SU-DHL-6 (cell line): ENCODE results near the gene EEF2K.

Experiments
- H2AFZ ChIP-seq: fragments of 200-600 bp; sonication (generic); 2 replicates; pipeline ENCODE4 v1.6.1; 2014; ENCODE audit warnings: low read depth, mild to moderate bottlenecking, moderate library complexity, mixed read lengths, antibody characterized with exemption, low read length; ENCODE audit not compliant: severe bottlenecking
- H3F3A ChIP-seq: fragments of 200-600 bp; shearing (Covaris generic); 2 replicates; pipeline ENCODE4 v1.6.0; 2016; ENCODE audit warnings: antibody characterized with exemption, mild to moderate bottlenecking; ENCODE audit not compliant: insufficient read depth
- H3K27ac ChIP-seq: fragments of 200-600 bp; sonication (generic); 2 replicates; pipeline ENCODE4 v1.5.1; 2016; ENCODE audit warnings: low read depth, mild to moderate bottlenecking, low read length, moderate library complexity, mixed read lengths
- H3K27me3 ChIP-seq: fragments of 200-600 bp; sonication (generic), shearing (Covaris generic); 2 replicates; pipeline ENCODE4 v1.6.0; 2014; ENCODE audit warnings: mild to moderate bottlenecking, low read length
- H3K36me3 ChIP-seq: fragments of 200-600 bp; sonication (generic); 2 replicates; pipeline ENCODE4 v1.6.1; 2014; ENCODE audit warnings: mild to moderate bottlenecking, low read length, mixed read lengths
- H3K4me2 ChIP-seq: fragments of 300-600, 200-600 bp; shearing (Covaris generic), sonication (generic); 2 replicates; pipeline ENCODE4 v1.6.0; 2014; ENCODE audit warnings: low read length, low read depth, mild to moderate bottlenecking; ENCODE audit not compliant: poor library complexity, severe bottlenecking
- H3K4me3 ChIP-seq: fragments of 200-600 bp; sonication (generic); 2 replicates; pipeline ENCODE4 v1.5.1; 2014; ENCODE audit warnings: antibody characterized with exemption, low read length, mild to moderate bottlenecking, mixed read lengths; ENCODE audit not compliant: insufficient read depth, poor library complexity, severe bottlenecking
- H3K79me2 ChIP-seq: fragments of 200-600 bp; sonication (generic); 2 replicates; pipeline ENCODE4 v1.6.1; 2014; ENCODE audit warnings: mild to moderate bottlenecking, low read length, moderate library complexity; ENCODE audit not compliant: insufficient read depth
- H3K9ac ChIP-seq: fragments of 200-600 bp; sonication (generic); 2 replicates; pipeline ENCODE4 v1.7.0; 2014; ENCODE audit warnings: mild to moderate bottlenecking, low read length
- H3K9me2 ChIP-seq: fragments of 200-600 bp; sonication (generic); replicated peaks from 2 replicates; pipeline ENCODE4 v1.6.1; 2014; ENCODE audit warnings: low read length; ENCODE audit not compliant: insufficient read depth
- H3K9me3 ChIP-seq: fragments of 200-600 bp; sonication (generic); 2 replicates; pipeline ENCODE4 v1.6.1; 2014; ENCODE audit warnings: low read length, mixed read lengths; ENCODE audit not compliant: insufficient read depth
- H4K20me1 ChIP-seq: fragments of 200-600 bp; sonication (generic); 2 replicates; pipeline ENCODE4 v1.6.1; 2014; ENCODE audit warnings: low read depth, mild to moderate bottlenecking, antibody characterized with exemption, low read length, moderate library complexity, mixed read lengths
- CTCF ChIP-seq: fragments of 200-600 bp; sonication (generic); IDR thresholded peaks from one replicate; pipeline ENCODE4 v1.5.1; 2017; ENCODE audit warnings: antibody characterized with exemption, mild to moderate bottlenecking, low read length, moderate library complexity; ENCODE audit not compliant: insufficient read depth, poor library complexity, severe bottlenecking
- EZH2phosphoT487 ChIP-seq: fragments of 200-600 bp; sonication (generic), shearing (Covaris generic); conservative IDR thresholded peaks from 2 replicates; pipeline ENCODE4 v1.6.1; 2018; ENCODE audit warnings: mild to moderate bottlenecking, antibody characterized with exemption, low read length, moderate library complexity, mixed read lengths

Gene EEF2K

GRCh38 chr16:22206013-22206841 lies at the start of gene EEF2K:
Gene EEF2K (plus strand): TSS chr16:22206278. CDS start chr16:22225730, 19,452 bp downstream.
- H3K9ac ChIP-seq = peak within 1 kb of the TSS; percentile 79
- H2AFZ ChIP-seq = peak within 1 kb of the TSS; percentile 98
- H3K27me3 ChIP-seq = no peaks in the 10 kb centered on the region
- TF ChIP-seq EZH2phosphoT487 (no peak), CTCF (peak; percentile 60)
- no peaks in the 10 kb centered on the region for H3K9me2 ChIP-seq
- H4K20me1 ChIP-seq = no peaks in the 10 kb centered on the region
- H3F3A ChIP-seq = peaks cover 20% of the 10 kb centered on the region
- H3K9me3 ChIP-seq = no peaks in the 10 kb centered on the region
- peak within 1 kb of the TSS; percentile 40 for H3K27ac ChIP-seq
- peaks cover 44% of the 10 kb centered on the region for H3K79me2 ChIP-seq
- peak within 1 kb of the TSS; percentile 81 for H3K4me2 ChIP-seq
- peak within 1 kb of the TSS; percentile 74 for H3K4me3 ChIP-seq
- no peaks in the 10 kb centered on the region for H3K36me3 ChIP-seq

GRCh38 chr16:22161401-22161800 lies 44.7 kb upstream of the EEF2K start:
- Histone ChIP-seq H2AFZ (no peak overlapping the region), H3K4me2 (no peak overlapping the region), H4K20me1 (no peaks in the 10 kb centered on the region), H3K27me3 (no peaks in the 10 kb centered on the region), H3K9me3 (no peaks in the 10 kb centered on the region), H3K9ac (no peak overlapping the region), H3K79me2 (no peaks in the 10 kb centered on the region), H3K27ac (no peak overlapping the region), H3K4me3 (no peak overlapping the region), H3F3A (no peaks in the 10 kb centered on the region), H3K9me2 (no peaks in the 10 kb centered on the region), H3K36me3 (no peaks in the 10 kb centered on the region)
- TF ChIP-seq CTCF (no peak), EZH2phosphoT487 (no peak)

- no peaks in the 10 kb centered on the region for H3K27me3 ChIP-seq
- no peaks in the 10 kb centered on the region for H4K20me1 ChIP-seq
Observed at GRCh38 chr16:22161999-22162655, 44.0 kb upstream of the EEF2K start, which contains the start of gene SDR42E2. Gene SDR42E2 (plus strand): TSS chr16:22162506. CDS start chr16:22165583, 3,077 bp downstream.

More at GRCh38 chr16:22161999-22162655, 44.0 kb upstream of the EEF2K start, which contains the start of gene SDR42E2:
- no peaks in the 10 kb centered on the region for H3K9me2 ChIP-seq
- H3K27ac ChIP-seq = no peak within 1 kb of the TSS
- TF ChIP-seq EZH2phosphoT487 (no peak), CTCF (no peak)
- H3K9ac ChIP-seq = no peak within 1 kb of the TSS
- H2AFZ ChIP-seq = no peak within 1 kb of the TSS
- H3F3A ChIP-seq = no peaks in the 10 kb centered on the region
- no peaks in the 10 kb centered on the region for H3K9me3 ChIP-seq
- no peak within 1 kb of the TSS for H3K4me2 ChIP-seq
- H3K4me3 ChIP-seq = no peak within 1 kb of the TSS
- H3K36me3 ChIP-seq = no peaks in the 10 kb centered on the region
- H3K79me2 ChIP-seq = no peaks in the 10 kb centered on the region
